Panc1 (cell line): ENCODE measurements around the gene PPM1F. TPM values are rescaled to one million over a fixed set of nuclear protein-coding genes. Genes with fewer than 3 reads are reported as not detected.

Source experiments
- ATAC-seq: fragments of 200-7000 bp; cut with Tn5 transposase; 2 replicates; pipeline ENCODE4 v1.9.1; 2020; ENCODE audit warnings: mild to moderate bottlenecking, moderate library complexity
- BruUV-seq: library from RNA; stranded (reverse); fragments of 400-500 nt; replicated peaks from 2 replicates; lab custom pipeline; 2021; lab: Mats Ljungman, UMichigan
- CTCF ChIA-PET: fragments of 300-600 bp; sonication (Branson Sonifier 250); formaldehyde crosslinking; loops from one replicate; lab custom pipeline; 2022; ENCODE audit warnings: antibody characterized with exemption; lab: Charles Lee
- POLR2A ChIA-PET: fragments of 300-600 bp; sonication (Branson Sonifier 250); formaldehyde crosslinking; loops from one replicate; lab custom pipeline; 2022; ENCODE audit warnings: antibody characterized with exemption; lab: Charles Lee
- DNase-seq: peaks from one replicate; pipeline ENCODE4 v3.0.0-alpha.2; 2010; ENCODE audit warnings: low read depth, low spot score
- H3K27ac ChIP-seq: 2 replicates; pipeline ENCODE4 v1.5.1; 2011; ENCODE audit warnings: mild to moderate bottlenecking, low read length, inconsistent platforms
- H3K27me3 ChIP-seq: fragments of 200-500 bp; sonication (Bioruptor generic); 2 replicates; pipeline ENCODE4 v1.6.0; 2014; ENCODE audit warnings: low read length, inconsistent platforms; ENCODE audit not compliant: control insufficient read depth, insufficient read depth
- H3K36me3 ChIP-seq: fragments of 200-500 bp; sonication (Bioruptor generic); 2 replicates; pipeline ENCODE4 v1.5.1; 2014; ENCODE audit warnings: inconsistent platforms, mild to moderate bottlenecking, low read length, moderate library complexity; ENCODE audit not compliant: control insufficient read depth, insufficient read depth
- H3K4me1 ChIP-seq: 2 replicates; pipeline ENCODE4 v1.5.1; 2011; ENCODE audit warnings: inconsistent platforms, mild to moderate bottlenecking, low read length, moderate library complexity; ENCODE audit not compliant: control insufficient read depth, insufficient read depth
- H3K4me3 ChIP-seq, 2 experiments: 2 replicates each; pipeline ENCODE4 v1.5.1; 2011 to 2012; ENCODE audit warnings: low read depth in 2 of 2, low read length in 2 of 2, mild to moderate bottlenecking in 2 of 2, inconsistent platforms in 1 of 2, moderate library complexity in 1 of 2
- H3K9me3 ChIP-seq: fragments of 200-500 bp; sonication (Bioruptor generic); 2 replicates; pipeline ENCODE4 v1.5.1; 2014; ENCODE audit warnings: low read depth, mild to moderate bottlenecking, inconsistent platforms, low read length, moderate library complexity; ENCODE audit not compliant: control insufficient read depth, insufficient read depth
- CTCF ChIP-seq: fragments of 450-650 bp; IDR thresholded peaks from 2 replicates; pipeline ENCODE4 v1.5.1; 2017; ENCODE audit warnings: mild to moderate bottlenecking
- POLR2AphosphoS5 ChIP-seq: IDR thresholded peaks from 2 replicates; pipeline ENCODE4 v1.6.1; 2012; ENCODE audit warnings: mild to moderate bottlenecking, low read depth, low read length, moderate library complexity
- REST ChIP-seq, 2 experiments: IDR thresholded peaks; 2 replicates each; pipeline ENCODE4 v1.6.1; 2011 to 2012; ENCODE audit warnings: low read depth in 2 of 2, control low read depth in 1 of 2, low read length in 1 of 2, mild to moderate bottlenecking in 1 of 2, moderate library complexity in 1 of 2; ENCODE audit not compliant: insufficient read depth in 1 of 2
- SIN3A ChIP-seq: IDR thresholded peaks from 2 replicates; pipeline ENCODE4 v1.6.1; 2012; ENCODE audit warnings: low read depth, mild to moderate bottlenecking, low read length, moderate library complexity, borderline replicate concordance; ENCODE audit not compliant: insufficient read depth
- TCF7L2 ChIP-seq: IDR thresholded peaks from 2 replicates; pipeline ENCODE4 v1.6.1; 2011; ENCODE audit warnings: mild to moderate bottlenecking, low read depth, low read length, inconsistent platforms
- in situ Hi-C: cut with HindIII; loops from 2 replicates; pipeline ENCODE4 v1.10.0; 2016; ENCODE audit warnings: low sequenced_read_pairs, low pct_unique_long_range_greater_than_20kb
- intact Hi-C: fragments of 100-400 bp; cut with micrococcal nuclease; formaldehyde crosslinking; loops from one replicate; pipeline ENCODE4 v1.10.0; 2022; ENCODE audit not compliant: unreplicated experiment
- total RNA-seq: library from RNA; stranded (reverse); gene quantifications from one replicate; pipeline ENCODE4 v1.2.1, GENCODE V29; 2021; ENCODE audit not compliant: unreplicated experiment

Gene PPM1F
- total RNA-seq, 1 experiment from 2014 or later, result 28.9 TPM

GRCh38 chr22:21949948-21950347 lies 2.7 kb downstream of the PPM1F start:
- no peak for TF ChIP-seq CTCF
- TF ChIP-seq REST (IDR thresholded peaks at IDR 0.05; ENCODE audit: insufficient read depth in 1 of 2, low read depth in 2 of 2, low read length in 1 of 2), result no peak
- TF ChIP-seq TCF7L2, result no peak
- no peak for TF ChIP-seq POLR2AphosphoS5
- no peak for TF ChIP-seq SIN3A
- Histone ChIP-seq H3K27me3 (no peaks in the 10 kb centered on the region), H3K36me3 (no peaks in the 10 kb centered on the region; the same call in 1 of the 2 replicates), H3K4me3 (no peak overlapping the region), H3K4me1 (peaks cover 4% of the 10 kb centered on the region; the same call in 1 of the 2 replicates), H3K9me3 (no peaks in the 10 kb centered on the region), H3K27ac (no peak overlapping the region)
- intact Hi-C loops (no loop called here), in situ Hi-C loops (loop anchor here (25.0 kb wide), 1 partner anchor 138 kb away; no protein-coding TSS in a partner anchor)
- DNase-seq, result no peak
- POLR2A ChIA-PET, result no interaction called here
- CTCF ChIA-PET, result interaction anchor here (0.6 kb wide), 1 partner anchor 12 kb away, joined by 4 read pairs; no protein-coding TSS in a partner anchor
- no peak for ATAC-seq
- BruUV-seq, result no TSS peak

- no TSS peak for BruUV-seq
- intact Hi-C loops (no loop called here), in situ Hi-C loops (loop anchor here (25.0 kb wide), 1 partner anchor 137 kb away; no protein-coding TSS in a partner anchor)
- no peak for ATAC-seq
- DNase-seq, result no peak
- Histone ChIP-seq H3K9me3 (no peaks in the 10 kb centered on the region), H3K36me3 (no peaks in the 10 kb centered on the region; the same call in 1 of the 2 replicates), H3K4me3 (no peak overlapping the region), H3K27ac (no peak overlapping the region), H3K27me3 (no peaks in the 10 kb centered on the region), H3K4me1 (peaks cover 4% of the 10 kb centered on the region; the same call in 1 of the 2 replicates)
- ChIA-PET CTCF (no interaction called here), POLR2A (interaction anchor here (0.5 kb wide), 1 partner anchor 636 kb away, joined by 3 read pairs; no protein-coding TSS in a partner anchor)
- TF ChIP-seq POLR2AphosphoS5 (no peak), CTCF (no peak), REST (IDR thresholded peaks at IDR 0.05; ENCODE audit: insufficient read depth in 1 of 2, low read depth in 2 of 2, low read length in 1 of 2) (no peak), TCF7L2 (no peak), SIN3A (no peak)
Observed at GRCh38 chr22:21949569-21949918, 3.1 kb downstream of the PPM1F start.
